HG03108 (cell line): Measurements from ENCODE around the gene SCYL3.
"Not testable (repeated sequence)": the region's sequence is repeated elsewhere in the genome, so short reads cannot be mapped to it uniquely, and the experiment has no call there.

Experiments used
- ATAC-seq: cut with Tn5 transposase; IDR thresholded peaks from one replicate; pipeline ENCODE4 v1.9.1; 2021; ENCODE audit warnings: moderate library complexity; ENCODE audit not compliant: unreplicated experiment

Gene SCYL3, protein sequence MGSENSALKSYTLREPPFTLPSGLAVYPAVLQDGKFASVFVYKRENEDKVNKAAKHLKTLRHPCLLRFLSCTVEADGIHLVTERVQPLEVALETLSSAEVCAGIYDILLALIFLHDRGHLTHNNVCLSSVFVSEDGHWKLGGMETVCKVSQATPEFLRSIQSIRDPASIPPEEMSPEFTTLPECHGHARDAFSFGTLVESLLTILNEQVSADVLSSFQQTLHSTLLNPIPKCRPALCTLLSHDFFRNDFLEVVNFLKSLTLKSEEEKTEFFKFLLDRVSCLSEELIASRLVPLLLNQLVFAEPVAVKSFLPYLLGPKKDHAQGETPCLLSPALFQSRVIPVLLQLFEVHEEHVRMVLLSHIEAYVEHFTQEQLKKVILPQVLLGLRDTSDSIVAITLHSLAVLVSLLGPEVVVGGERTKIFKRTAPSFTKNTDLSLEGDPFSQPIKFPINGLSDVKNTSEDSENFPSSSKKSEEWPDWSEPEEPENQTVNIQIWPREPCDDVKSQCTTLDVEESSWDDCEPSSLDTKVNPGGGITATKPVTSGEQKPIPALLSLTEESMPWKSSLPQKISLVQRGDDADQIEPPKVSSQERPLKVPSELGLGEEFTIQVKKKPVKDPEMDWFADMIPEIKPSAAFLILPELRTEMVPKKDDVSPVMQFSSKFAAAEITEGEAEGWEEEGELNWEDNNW

DNA sequence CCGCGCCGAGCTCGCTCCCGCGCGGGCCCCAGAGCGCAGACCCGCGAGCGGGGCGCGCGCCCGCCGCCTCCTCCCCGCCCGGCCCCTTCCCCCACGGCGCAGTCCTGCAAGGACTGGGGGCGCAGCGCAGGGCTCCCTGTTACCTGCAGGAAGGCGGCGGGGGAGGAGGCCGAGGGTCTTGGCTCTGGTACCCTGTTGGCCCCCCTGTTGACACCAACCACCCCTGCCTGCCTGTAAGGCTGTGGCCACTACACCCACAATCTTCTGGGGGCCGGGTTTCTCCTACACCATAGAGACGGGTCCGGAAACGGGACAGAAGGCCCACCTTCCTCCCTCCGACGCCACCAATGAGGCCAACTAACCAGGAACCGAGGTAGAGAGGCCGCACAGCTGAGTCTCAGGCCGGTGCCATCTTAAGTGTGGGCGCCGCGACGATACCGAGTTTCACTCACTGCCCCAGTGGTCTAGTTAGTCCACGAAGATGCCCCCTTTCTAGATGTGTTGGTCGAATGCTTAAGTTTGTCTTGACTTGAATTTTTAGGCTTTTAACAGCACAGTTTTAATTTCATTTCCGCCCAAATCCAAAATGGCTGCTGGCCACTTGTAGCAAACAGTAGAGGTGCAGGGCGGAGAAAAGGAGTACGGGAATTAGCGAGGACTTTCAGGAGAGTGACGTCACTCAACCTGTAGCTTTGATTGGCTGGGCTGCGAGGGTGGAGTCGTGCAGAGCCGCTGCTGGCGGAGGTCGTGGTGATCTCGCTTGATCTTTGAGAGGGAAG, at the start of gene SCYL3:
Gene SCYL3 (minus strand): TSS at position 252 of the 779 bp plus-strand sequence. CDS start 5,056 bp downstream, outside the sequence.
- ATAC-seq, result peak; percentile 84

DNA sequence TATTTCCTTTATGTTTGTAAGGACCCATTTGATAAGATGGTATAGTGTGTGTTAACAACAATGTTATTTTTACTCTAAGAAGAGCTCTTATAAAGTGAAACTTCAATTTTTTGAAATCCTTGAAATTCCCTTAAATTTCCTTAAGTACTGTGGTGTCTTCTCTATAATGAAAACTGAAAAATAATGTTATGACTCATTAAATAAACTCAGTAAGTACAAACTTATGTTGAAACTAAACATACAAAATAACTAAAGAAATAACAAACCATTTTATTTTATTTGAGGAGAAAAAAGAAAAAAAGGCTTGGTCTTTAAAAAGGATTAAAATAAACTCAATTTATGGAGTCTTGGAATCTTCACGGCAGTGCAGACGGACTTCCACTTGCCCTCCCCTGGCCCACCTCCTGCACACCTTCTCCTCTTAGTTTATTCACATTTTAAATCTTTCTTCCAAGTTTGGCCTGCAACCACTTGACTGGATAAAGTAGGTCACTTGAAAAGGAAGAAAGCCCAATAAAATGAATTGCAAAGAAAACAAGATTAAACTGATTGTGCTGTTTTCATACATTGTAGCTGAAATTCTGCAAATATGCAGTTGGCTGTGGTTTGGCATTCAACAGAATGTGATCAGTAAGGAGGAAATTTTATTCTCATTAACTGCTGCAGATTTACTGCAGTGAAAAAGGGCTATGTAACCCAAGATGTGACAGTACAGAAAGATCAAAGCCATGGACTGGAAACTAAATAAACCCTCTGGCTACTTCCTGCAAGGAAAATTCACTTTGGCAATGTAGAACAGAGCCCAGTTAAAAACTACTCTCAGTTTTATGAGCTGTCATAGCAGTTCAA, 48.5 kb upstream of the SCYL3 start:
- no peak for ATAC-seq

DNA sequence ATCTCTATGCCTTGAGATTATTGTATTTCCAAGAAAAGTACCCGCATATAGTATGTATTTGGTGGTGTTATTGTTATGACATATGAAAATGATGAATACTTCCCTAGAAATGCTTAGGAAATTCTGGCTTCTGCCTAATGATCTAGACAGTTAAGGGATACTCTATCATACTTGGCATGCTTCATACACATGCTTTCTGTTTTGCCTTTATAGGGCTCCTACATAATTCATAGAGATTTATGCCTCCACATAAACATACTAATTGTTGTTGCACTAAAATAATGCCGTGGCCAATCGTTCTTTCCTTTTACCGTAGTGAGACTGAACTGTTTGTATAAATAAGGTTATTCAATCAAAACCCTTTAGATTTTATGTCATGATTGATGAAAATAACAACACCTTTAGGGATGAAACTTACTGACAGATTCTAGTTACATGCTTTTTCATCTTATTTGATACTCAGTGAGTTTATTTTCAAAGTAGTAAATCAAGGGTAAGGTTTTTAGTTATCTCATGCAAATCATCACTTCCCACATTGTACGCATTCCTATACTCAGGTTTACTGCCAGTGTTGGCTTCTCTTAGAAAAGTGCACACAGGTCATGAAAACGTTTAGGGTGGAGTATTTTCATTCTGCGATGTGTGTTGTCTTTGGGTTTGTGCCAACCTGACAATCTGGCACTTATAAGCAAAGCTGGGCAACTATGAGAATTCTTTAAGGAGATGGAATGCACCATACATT, 40.5 kb upstream of the SCYL3 start:
- no peak for ATAC-seq

DNA sequence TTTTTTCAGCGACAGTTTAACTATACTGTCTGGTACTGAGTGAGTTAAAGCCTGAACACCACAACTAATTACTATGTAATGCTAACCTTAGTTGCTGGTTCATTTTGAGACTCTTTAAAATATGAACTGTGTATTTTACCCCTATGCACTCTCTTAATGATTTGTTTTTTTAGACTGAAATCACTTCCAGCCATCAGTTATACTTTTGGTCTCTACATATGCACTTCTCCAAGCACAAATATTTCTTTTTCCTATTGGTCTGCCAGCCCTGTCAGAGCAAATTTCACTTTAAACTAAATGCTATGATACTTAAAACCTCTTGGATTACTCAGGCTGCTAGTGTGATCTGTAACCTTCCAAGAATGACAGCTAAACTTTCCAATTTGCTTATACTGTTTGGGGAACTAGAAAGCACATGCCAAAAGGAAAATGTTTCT, 38.1 kb upstream of the SCYL3 start:
- no peak for ATAC-seq

DNA sequence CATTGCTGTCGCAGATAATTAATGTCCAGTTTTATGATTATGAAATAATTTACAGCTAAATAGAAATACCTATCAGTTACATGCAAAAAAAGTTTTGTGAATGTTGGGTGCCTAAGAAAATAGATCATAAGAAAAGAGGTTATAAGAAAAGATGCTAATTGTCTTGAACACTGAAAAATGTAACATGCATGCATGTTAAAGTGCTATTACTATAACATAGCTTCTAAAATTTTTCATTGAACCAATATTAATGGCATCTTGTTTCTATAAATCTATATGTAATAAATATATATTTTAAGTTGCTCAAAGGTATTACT, 35.5 kb upstream of the SCYL3 start:
- no peak for ATAC-seq

DNA sequence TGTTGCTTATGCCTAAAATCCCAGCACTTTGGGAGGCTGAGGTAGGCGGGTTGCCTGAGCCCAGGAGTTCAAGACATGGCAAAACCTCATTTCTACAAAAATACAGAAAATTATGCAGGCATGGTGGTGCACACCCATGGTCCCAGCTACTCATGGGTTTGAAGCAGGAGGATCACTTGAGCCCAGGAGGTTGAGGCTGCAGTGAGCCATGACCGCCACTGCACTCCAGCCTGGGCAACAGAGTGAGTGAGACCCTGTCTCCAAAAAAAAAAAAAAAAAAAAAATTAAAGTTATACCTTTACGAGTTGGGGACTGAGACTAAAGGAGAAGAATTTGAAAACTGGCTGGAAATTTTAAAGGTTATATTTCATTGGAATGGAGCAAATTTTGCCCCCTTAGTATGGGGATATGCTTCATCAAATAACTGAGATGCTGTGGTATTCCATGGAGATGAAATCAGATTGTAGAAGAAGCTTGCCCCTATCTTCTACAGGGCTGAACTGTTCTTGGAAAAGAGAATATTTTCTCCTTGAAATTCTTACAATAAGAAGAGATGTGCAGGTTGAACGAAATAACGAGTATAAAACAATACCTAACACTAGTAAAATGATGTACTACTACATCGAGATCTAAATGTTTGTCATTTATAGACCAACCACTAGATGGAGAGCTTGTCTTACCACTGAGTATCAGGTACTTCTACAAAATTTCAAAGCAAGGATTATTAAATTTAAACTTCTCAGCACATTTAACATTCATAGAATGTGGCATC, 34.9 kb upstream of the SCYL3 start:
- ATAC-seq, result no peak

DNA sequence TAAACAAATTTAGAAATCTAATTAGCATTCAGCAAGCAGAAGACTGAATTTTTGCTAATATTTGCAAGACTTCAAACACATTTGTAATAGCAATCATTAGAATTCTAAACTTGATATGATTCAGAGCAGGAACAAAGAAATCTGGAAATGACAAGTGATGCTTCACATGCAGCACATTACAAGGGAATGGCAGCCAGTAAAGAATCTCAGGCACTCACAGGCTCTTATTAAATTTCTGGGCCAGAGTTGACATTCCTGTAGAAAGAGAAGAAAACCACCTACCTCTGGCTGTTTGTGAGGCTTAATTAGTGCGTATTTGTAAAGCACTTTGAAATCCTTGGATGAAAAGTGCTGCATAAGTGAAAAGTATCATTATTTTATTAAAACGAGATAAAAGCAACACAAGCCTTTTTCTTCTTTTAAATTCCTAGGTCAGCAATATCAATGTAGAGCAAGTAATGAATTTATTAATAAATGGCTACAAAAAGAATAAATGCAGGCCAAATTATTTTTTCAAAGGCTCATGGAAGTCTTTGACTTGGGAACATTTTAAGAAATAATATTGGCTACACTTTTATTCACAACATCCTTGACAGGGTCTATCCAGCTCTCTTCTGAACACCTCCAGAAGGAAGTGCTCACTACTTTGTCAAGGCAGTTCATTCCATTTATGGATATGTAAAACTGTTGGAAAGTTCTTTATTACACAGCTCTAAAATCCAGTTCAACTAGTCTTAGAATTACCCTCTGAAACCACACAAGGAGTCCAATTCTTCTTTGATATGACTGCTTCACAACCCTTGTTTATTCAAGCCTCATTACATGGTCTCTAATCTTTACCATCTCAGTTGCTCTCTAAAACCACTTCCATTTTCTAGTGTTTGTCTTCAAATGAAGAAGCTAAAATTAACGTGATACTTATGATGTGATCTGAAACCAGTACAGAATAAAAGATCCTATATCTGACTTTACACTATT, 32.1 kb upstream of the SCYL3 start:
- ATAC-seq, result no peak

DNA sequence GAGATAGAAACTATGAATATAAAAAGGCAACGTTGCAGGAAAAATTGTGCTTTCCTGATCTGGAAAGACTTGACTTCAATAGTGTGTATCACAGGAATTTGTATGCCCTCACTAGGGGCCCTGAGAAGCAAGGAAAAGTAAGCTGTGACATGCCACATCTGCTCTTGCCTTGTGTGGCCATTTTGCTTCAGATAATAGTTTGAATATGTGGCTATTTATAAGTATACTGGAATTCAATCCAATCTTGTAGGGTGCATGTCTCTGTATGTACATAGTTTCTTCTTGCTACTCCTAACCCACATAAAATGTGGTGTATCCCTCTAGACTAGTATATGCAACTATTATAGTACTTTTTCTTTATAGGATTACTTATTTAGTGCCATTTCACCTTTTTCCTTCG, 31.1 kb upstream of the SCYL3 start:
- no peak for ATAC-seq

DNA sequence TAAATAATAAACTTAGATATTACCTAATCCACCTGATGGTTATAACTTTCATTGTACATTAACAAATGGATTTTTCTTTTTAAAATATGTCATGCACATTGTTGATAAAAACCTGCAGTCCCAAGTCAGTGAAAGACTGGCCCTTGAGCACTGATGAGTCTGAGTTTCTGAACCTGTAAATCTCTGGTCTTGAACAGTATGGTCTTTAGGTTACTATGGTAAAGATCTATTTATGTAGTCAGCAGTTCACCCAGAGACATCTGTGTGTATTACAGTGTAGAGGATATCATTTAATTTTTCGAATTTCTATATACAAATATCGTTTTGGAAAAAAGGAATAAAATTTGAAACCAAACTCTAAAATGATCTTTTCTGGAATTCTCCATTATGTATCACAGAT, 30.4 kb upstream of the SCYL3 start:
- no peak for ATAC-seq

DNA sequence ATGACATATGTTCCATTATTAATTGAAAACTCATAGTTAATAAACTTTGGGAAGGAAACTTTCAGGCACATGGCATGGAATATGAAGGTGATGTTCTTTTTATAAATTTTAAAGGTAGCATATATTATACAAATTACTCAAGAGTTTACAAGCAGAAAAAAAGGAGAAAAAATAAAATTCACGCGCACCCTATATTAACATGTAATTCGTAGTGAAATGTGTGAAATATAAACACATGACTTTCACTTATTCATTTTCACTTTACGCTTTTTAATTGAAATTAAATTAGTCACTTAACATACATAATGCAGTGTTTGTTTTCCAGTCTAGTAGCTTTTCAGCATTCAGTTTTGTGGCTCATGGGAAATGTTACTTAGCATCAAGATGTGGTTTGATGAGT, 27.4 kb upstream of the SCYL3 start:
- no peak for ATAC-seq

DNA sequence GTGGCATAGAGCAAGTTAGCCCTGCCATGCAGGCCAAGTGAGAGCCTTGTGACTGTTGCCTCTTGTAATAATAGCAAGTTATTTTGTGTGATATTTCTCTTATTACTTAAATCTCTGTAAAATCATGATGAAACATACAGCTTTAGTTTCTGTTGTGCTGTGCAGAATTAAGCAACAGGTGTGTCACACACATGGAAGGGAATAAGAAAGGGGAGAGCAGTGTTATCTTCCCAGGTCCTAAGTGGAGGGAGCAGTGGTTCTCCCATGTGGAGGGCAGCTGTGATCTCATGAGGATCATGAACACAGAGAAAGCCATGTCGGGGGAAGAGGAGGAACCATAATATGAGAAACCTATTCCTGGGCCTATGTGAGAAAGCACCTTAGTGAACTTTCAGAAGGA, 25.2 kb upstream of the SCYL3 start:
- ATAC-seq, result no peak

DNA sequence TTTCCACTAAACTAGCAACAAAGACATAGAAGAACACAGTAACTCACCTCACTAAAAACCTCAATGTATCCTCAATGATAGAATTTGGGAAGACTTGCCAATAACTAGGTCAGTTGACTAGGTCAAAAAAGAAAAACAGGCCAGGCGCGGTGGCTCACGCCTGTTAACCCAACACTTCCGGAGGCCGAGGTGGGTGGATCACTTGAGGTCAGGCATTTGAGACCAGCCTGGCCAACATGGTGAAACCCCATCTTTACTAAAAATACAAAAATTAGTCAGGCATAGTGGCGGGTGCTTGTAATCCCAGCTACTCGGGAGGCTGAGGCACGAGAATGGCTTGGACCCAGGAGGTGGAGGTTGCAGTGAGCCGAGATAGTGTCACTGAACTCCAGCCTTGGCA, 24.5 kb upstream of the SCYL3 start:
- not testable (repeated sequence) for ATAC-seq

DNA sequence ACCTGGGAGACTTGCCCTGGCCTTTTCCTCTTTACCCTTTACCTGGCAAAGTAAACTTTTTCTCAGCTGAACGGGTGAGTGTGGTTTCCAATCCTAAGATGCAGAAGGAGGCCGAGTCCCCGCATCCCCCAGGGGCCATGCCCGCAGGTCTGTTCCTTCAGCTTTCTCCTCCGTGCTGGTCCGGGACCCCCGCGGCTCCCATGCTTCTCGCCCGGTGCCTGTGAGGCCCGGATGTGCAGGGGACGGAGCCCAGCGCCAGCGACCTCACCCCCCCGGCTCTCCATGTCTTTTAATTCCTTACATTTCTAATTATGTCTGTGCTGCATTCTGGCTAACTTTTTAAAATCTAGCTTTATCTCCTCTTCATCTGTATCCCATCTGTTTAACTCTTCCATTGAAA, 21.5 kb upstream of the SCYL3 start:
- no peak for ATAC-seq

DNA sequence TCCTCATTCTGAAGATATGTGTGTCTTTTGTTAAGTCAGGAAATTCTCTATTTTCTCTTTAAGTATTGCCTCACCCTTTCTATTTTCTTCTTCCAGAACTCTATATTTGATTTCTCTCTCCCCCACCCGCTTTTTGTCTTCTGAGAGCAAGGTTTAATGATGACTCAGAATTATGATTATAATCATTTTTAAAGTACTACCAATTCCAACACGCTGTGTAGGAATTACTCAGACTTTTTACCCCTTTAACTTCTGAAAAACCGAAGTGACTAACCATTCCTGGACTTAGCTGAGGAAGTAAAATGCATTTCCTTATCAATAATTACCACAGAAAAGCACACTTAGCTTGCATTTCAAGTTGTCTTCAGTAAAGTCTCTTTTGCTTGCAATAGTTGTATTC, 20.8 kb upstream of the SCYL3 start:
- no peak for ATAC-seq

DNA sequence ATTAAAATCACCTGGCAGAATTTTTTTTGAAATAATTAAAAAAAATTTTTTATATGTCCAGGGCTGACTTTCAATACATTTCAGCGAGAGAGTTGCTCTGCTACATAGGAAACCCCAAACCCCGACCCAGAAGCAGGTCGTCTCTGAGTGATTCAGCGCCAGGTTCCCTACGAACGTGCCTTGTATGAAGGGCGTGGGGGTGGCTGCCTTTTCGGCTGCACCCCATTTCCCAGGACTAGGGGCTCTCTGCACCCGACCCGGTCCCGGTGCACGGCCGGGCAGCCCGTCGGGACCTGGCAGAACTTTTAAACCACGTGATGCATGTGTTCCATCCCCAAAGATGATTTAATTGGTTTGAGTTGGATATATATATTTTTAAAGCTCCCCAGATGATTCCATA, 15.8 kb upstream of the SCYL3 start:
- no peak for ATAC-seq

DNA sequence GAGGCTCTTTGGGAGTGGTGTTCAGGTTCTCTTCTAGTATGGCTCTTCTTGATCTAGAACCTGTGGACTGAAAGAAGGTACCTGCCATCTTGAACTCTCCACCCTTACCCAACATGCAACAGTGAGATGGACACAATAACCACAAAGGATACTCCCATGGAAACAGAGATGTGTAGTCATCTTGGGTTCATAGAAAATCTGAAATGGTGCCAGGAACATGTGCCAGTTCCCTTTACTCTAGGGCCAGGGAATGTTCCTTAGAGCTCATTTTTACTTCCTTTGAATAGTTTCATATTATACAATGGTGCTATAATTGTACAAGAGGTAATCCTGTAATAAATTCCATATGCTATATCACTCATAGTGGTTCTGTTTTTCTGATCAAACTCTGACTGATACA, 13.2 kb upstream of the SCYL3 start:
- ATAC-seq, result no peak

DNA sequence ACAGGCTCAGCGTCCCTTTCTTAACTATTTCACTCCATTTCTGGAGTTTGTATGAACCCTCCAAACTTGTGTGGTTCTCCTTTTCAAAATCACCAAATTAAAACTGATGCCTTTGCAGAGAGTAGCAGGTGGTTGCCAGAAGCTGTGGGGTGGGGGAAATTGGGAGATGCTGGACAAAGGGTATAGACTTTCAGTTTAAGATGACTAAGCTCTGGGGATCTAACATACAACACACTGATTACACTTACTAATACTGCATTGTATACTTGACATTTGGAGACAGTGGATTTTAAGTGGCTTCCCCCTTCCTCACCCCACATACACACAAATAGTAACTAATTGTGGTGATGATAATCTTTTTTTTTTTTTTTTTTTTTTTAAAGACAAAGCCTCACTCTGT, 11.1 kb upstream of the SCYL3 start:
- no peak for ATAC-seq

DNA sequence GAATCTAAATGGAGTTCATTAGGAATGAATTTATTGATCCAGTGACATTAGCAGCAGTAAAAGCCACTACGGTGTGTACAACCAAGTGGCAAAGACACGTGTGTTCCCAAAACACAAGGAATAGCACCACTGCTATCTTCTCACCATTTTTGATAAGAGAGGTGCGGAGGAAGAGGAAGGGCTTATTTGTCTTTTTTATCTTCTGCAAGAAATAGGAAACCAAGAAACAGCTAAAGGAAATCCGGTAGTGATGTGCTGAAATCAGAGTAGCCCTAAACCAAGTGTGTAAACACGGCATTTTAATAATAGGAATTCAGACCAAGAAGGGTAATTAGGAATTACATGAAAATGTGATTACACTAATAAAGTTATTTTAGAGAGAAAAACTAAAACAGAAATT, 9.1 kb upstream of the SCYL3 start:
- ATAC-seq, result no peak
